ENCODE measurements around the gene TFB1M. TPM values are rescaled to one million over a fixed set of nuclear protein-coding genes. Genes with fewer than 3 reads are reported as not detected.

Gene TFB1M
- polyA plus RNA-seq, 4 donors = 9.9 to 22.1 (median 20.2) TPM

GRCh38 chr6:155213611-155214372, 100.5 kb downstream of the TFB1M start:
- DNase-seq (ENCODE audit: low read depth in 4 of 4, low spot score in 3 of 4) = no peak

- no peak for DNase-seq (ENCODE audit: low read depth in 4 of 4, low spot score in 3 of 4)
These were observed 101.5 kb downstream of the TFB1M start for GRCh38 chr6:155212616-155213380.

GRCh38 chr6:155212106-155212505, 102.2 kb downstream of the TFB1M start:
- no peak for DNase-seq (ENCODE audit: low read depth in 4 of 4, low spot score in 3 of 4)

GRCh38 chr6:155207223-155207622, 107.1 kb downstream of the TFB1M start:
- no peak for DNase-seq (ENCODE audit: low read depth in 4 of 4, low spot score in 3 of 4)

Other genes with a start within 250 kb of the TFB1M start
- 1 to 10 TPM in 3 of 4 donors, under 1 TPM in 1; 0.63 to 2.2 (median 1.1) TPM for gene CLDN20, start 50.5 kb downstream of the TFB1M start, polyA plus RNA-seq (ENCODE audit: insufficient read length in 4 of 4)
- 1 to 10 TPM in 3 of 4 donors, not detected in 1; 1.6 to 2.4 (median 2.2) TPM for gene NOX3, start 141.4 kb upstream of the TFB1M start, polyA plus RNA-seq (ENCODE audit: insufficient read length in 4 of 4)

All from left renal pelvis (tissue), 4 donors.